GM23338 (cell line): ENCODE measurements around the gene APOC1. TPM values are rescaled to one million over a fixed set of nuclear protein-coding genes. Genes with fewer than 3 reads are reported as not detected.

Source experiments
- ATAC-seq: fragments of 200-7000 bp; cut with Tn5 transposase; 3 replicates; pipeline ENCODE4 v1.9.1; 2020
- DNase-seq: peaks from one replicate; pipeline ENCODE4 v3.0.0-alpha.2; 2015; ENCODE audit warnings: low spot score
- H2AFZ ChIP-seq: fragments of 200-600 bp; sonication (generic); 2 replicates; pipeline ENCODE4 v1.8.0; 2016; ENCODE audit warnings: antibody characterized with exemption, mild to moderate bottlenecking, moderate library complexity
- H3F3A ChIP-seq: fragments of 200-600 bp; sonication (generic); replicated peaks from 2 replicates; pipeline ENCODE4 v1.8.0; 2017; ENCODE audit warnings: antibody characterized with exemption, mixed run types, low read depth
- H3K27ac ChIP-seq: fragments of 200-600 bp; sonication (generic); 2 replicates; pipeline ENCODE4 v1.6.1; 2016; ENCODE audit warnings: low read depth
- H3K27me3 ChIP-seq: fragments of 200-600 bp; sonication (generic); 2 replicates; pipeline ENCODE4 v1.8.0; 2016; ENCODE audit warnings: mild to moderate bottlenecking, mixed run types, moderate library complexity; ENCODE audit not compliant: insufficient read depth
- H3K36me3 ChIP-seq: fragments of 200-600 bp; sonication (generic); 2 replicates; pipeline ENCODE4 v1.8.0; 2016; ENCODE audit warnings: mild to moderate bottlenecking; ENCODE audit not compliant: insufficient read depth
- H3K4me1 ChIP-seq: fragments of 200-600 bp; sonication (generic); 2 replicates; pipeline ENCODE4 v1.8.0; 2016; ENCODE audit warnings: mild to moderate bottlenecking, moderate library complexity; ENCODE audit not compliant: insufficient read depth
- H3K4me2 ChIP-seq: fragments of 200-600 bp; sonication (generic); 2 replicates; pipeline ENCODE4 v1.7.1; 2017; ENCODE audit warnings: mixed run types
- H3K4me3 ChIP-seq: fragments of 200-600 bp; sonication (generic); 2 replicates; pipeline ENCODE4 v1.6.1; 2016; ENCODE audit warnings: mixed run types
- H3K79me2 ChIP-seq: fragments of 200-600 bp; sonication (generic); replicated peaks from 2 replicates; pipeline ENCODE4 v1.8.0; 2017; ENCODE audit warnings: mild to moderate bottlenecking; ENCODE audit not compliant: insufficient read depth
- H3K9me2 ChIP-seq: fragments of 200-600 bp; sonication (generic); 2 replicates; pipeline ENCODE4 v1.8.0; 2017; ENCODE audit not compliant: insufficient read depth
- H4K20me1 ChIP-seq: fragments of 200-600 bp; sonication (generic); replicated peaks from 2 replicates; pipeline ENCODE4 v1.8.0; 2017; ENCODE audit warnings: mild to moderate bottlenecking; ENCODE audit not compliant: insufficient read depth
- H3K27ac Mint-ChIP-seq: 2 replicates; pipeline ENCODE4 v1.8.0; 2020; ENCODE audit warnings: inconsistent platforms, mild to moderate bottlenecking, moderate library complexity, mixed read lengths
- H3K27me3 Mint-ChIP-seq: 3 replicates; pipeline ENCODE4 v1.8.0; 2022; ENCODE audit warnings: low read depth, mild to moderate bottlenecking, moderate library complexity, mixed read lengths, inconsistent platforms; ENCODE audit not compliant: insufficient read depth, poor library complexity
- H3K36me3 Mint-ChIP-seq: 3 replicates; pipeline ENCODE4 v1.8.0; 2021; ENCODE audit warnings: low read depth, mild to moderate bottlenecking, inconsistent platforms, moderate library complexity, mixed read lengths
- H3K4me1 Mint-ChIP-seq: 3 replicates; pipeline ENCODE4 v1.8.0; 2020; ENCODE audit warnings: mild to moderate bottlenecking, inconsistent platforms, mixed read lengths
- H3K4me3 Mint-ChIP-seq: 3 replicates; pipeline ENCODE4 v1.8.0; 2021; ENCODE audit warnings: moderate library complexity, mild to moderate bottlenecking, inconsistent platforms, mixed read lengths
- H3K9me3 Mint-ChIP-seq: 3 replicates; pipeline ENCODE4 v1.8.0; 2020; ENCODE audit warnings: moderate library complexity, mild to moderate bottlenecking, inconsistent platforms, mixed read lengths
- CREB1 ChIP-seq: fragments of 250-450 bp; sonication (Bioruptor Pico); IDR thresholded peaks from 2 replicates; pipeline ENCODE4 v1.5.0; 2020; ENCODE audit warnings: low read depth, mild to moderate bottlenecking, moderate library complexity
- EZH2 ChIP-seq: fragments of 200-600 bp; sonication (generic); IDR thresholded peaks from one replicate; pipeline ENCODE4 v1.8.0; 2017; ENCODE audit warnings: antibody characterized with exemption, mild to moderate bottlenecking, low read depth; ENCODE audit not compliant: unreplicated experiment
- EZH2phosphoT487 ChIP-seq: fragments of 200-600 bp; sonication (generic); IDR thresholded peaks from one replicate; pipeline ENCODE4 v1.8.1; 2018; ENCODE audit warnings: antibody characterized with exemption; ENCODE audit not compliant: unreplicated experiment
- JUNB ChIP-seq: IDR thresholded peaks from one replicate; pipeline ENCODE4 v1.6.1; 2016; ENCODE audit warnings: antibody characterized with exemption; ENCODE audit not compliant: unreplicated experiment
- NANOG ChIP-seq: IDR thresholded peaks from 2 replicates; pipeline ENCODE4 v1.6.1; 2016; ENCODE audit warnings: antibody characterized with exemption, borderline replicate concordance
- STAT1 ChIP-seq: IDR thresholded peaks from one replicate; pipeline ENCODE4 v1.6.1; 2016; ENCODE audit warnings: antibody characterized with exemption; ENCODE audit not compliant: unreplicated experiment
- ZNF114 ChIP-seq: fragments of 250-450 bp; sonication (Bioruptor Pico); IDR thresholded peaks from 2 replicates; pipeline ENCODE4 v1.5.0; 2020; ENCODE audit warnings: mild to moderate bottlenecking, moderate library complexity
- ZNF331 ChIP-seq: fragments of 250-450 bp; sonication (Bioruptor Pico); IDR thresholded peaks from 2 replicates; pipeline ENCODE4 v1.5.0; 2020; ENCODE audit warnings: low read depth, mild to moderate bottlenecking, moderate library complexity
- polyA plus RNA-seq: library from polyadenylated mRNA; unstranded; fragments of >200 nt; fragmentation: Nextera tagmentation; extraction: Ambion mirVana; gene quantifications from 2 replicates; pipeline ENCODE4 v1.2.1, GENCODE V29; 2016
- total RNA-seq: library from RNA; depleted of rRNA; stranded (reverse); fragments of >200 nt; shearing (Covaris generic); gene quantifications from 2 replicates; pipeline ENCODE4 v1.2.3, GENCODE V29; 2014
- TF ChIP-seq, protein P1 (sequence below): IDR thresholded peaks from 2 replicates; pipeline ENCODE4 v1.6.1; 2016; ENCODE audit warnings: antibody characterized with exemption
- TF ChIP-seq, protein P2 (sequence below): IDR thresholded peaks from one replicate; pipeline ENCODE4 v1.6.1; 2018; ENCODE audit warnings: antibody characterized with exemption; ENCODE audit not compliant: unreplicated experiment
- TF ChIP-seq, protein P3 (sequence below), 2 experiments: fragments of 200-600 bp in 1 of 2; sonication (generic) in 1 of 2; conservative IDR thresholded peaks; 2 replicates each; pipeline versions ENCODE4 v1.5.1 to v1.6.1; 2016 to 2017; ENCODE audit warnings: antibody characterized with exemption in 2 of 2, low read depth in 2 of 2, mild to moderate bottlenecking in 2 of 2, moderate library complexity in 1 of 2

APOC1 gene
- total and polyA plus RNA-seq, 2 experiments from 2014 or later = 26.8 to 221 TPM

DNA sequence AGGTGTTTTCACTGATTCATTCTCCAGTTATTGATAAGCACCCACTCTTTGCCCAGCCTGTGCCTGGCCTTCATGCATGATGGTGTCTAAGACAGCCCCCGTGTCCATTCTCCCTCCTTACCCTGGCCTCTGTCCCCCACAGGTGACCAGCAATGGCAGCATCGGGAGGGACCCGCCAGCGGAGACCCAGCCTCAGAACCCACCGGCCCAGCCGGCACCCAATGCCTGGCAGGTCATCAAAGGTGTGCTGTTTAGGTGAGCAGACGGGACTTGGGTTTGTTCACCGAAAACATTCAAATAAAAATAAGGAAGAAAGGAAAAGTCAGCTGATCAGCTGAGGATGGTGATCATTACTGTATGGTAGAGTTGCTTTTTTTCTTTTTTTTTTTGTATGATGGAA is 47.4 kb downstream of the APOC1 start:
- H3K79me2 ChIP-seq = peaks cover 48% of the 10 kb centered on the region
- no peak overlapping the region for H3K27ac ChIP-seq
- H3K27me3 ChIP-seq = no peaks in the 10 kb centered on the region
- no peaks in the 10 kb centered on the region for H3K9me2 ChIP-seq
- Mint-ChIP-seq H3K36me3 (peaks cover 30% of the 10 kb centered on the region), H3K27me3 (peaks cover 2% of the 10 kb centered on the region), H3K27ac (no peak overlapping the region), H3K4me3 (no peak overlapping the region), H3K4me1 (peaks cover 10% of the 10 kb centered on the region), H3K9me3 (no peaks in the 10 kb centered on the region; the same call in 2 of the 3 replicates)
- ATAC-seq (no peak), DNase-seq (no peak)
- 0 out of 2 replicates have a peak, but pooled peaks cover 4% of the 10 kb centered on the region for H3F3A ChIP-seq
- H3K36me3 ChIP-seq = 0 out of 2 replicates have a peak, but pooled peaks cover 11% of the 10 kb centered on the region
- no peaks in the 10 kb centered on the region; the same call in 1 of the 2 replicates for H3K4me1 ChIP-seq
- no peak overlapping the region for H3K4me2 ChIP-seq
- H2AFZ ChIP-seq = no peak overlapping the region
- H3K4me3 ChIP-seq = no peak overlapping the region
- TF ChIP-seq, protein P1, sequence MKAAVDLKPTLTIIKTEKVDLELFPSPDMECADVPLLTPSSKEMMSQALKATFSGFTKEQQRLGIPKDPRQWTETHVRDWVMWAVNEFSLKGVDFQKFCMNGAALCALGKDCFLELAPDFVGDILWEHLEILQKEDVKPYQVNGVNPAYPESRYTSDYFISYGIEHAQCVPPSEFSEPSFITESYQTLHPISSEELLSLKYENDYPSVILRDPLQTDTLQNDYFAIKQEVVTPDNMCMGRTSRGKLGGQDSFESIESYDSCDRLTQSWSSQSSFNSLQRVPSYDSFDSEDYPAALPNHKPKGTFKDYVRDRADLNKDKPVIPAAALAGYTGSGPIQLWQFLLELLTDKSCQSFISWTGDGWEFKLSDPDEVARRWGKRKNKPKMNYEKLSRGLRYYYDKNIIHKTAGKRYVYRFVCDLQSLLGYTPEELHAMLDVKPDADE = no peak
- TF ChIP-seq ZNF331 (no peak), EZH2phosphoT487 (no peak), NANOG (no peak), CREB1 (no peak), ZNF114 (CRISPR knock-in tag) (no peak), EZH2 (no peak), STAT1 (no peak), JUNB (no peak)
- TF ChIP-seq, protein P2, sequence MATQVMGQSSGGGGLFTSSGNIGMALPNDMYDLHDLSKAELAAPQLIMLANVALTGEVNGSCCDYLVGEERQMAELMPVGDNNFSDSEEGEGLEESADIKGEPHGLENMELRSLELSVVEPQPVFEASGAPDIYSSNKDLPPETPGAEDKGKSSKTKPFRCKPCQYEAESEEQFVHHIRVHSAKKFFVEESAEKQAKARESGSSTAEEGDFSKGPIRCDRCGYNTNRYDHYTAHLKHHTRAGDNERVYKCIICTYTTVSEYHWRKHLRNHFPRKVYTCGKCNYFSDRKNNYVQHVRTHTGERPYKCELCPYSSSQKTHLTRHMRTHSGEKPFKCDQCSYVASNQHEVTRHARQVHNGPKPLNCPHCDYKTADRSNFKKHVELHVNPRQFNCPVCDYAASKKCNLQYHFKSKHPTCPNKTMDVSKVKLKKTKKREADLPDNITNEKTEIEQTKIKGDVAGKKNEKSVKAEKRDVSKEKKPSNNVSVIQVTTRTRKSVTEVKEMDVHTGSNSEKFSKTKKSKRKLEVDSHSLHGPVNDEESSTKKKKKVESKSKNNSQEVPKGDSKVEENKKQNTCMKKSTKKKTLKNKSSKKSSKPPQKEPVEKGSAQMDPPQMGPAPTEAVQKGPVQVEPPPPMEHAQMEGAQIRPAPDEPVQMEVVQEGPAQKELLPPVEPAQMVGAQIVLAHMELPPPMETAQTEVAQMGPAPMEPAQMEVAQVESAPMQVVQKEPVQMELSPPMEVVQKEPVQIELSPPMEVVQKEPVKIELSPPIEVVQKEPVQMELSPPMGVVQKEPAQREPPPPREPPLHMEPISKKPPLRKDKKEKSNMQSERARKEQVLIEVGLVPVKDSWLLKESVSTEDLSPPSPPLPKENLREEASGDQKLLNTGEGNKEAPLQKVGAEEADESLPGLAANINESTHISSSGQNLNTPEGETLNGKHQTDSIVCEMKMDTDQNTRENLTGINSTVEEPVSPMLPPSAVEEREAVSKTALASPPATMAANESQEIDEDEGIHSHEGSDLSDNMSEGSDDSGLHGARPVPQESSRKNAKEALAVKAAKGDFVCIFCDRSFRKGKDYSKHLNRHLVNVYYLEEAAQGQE = no peak
- TF ChIP-seq, protein P3, sequence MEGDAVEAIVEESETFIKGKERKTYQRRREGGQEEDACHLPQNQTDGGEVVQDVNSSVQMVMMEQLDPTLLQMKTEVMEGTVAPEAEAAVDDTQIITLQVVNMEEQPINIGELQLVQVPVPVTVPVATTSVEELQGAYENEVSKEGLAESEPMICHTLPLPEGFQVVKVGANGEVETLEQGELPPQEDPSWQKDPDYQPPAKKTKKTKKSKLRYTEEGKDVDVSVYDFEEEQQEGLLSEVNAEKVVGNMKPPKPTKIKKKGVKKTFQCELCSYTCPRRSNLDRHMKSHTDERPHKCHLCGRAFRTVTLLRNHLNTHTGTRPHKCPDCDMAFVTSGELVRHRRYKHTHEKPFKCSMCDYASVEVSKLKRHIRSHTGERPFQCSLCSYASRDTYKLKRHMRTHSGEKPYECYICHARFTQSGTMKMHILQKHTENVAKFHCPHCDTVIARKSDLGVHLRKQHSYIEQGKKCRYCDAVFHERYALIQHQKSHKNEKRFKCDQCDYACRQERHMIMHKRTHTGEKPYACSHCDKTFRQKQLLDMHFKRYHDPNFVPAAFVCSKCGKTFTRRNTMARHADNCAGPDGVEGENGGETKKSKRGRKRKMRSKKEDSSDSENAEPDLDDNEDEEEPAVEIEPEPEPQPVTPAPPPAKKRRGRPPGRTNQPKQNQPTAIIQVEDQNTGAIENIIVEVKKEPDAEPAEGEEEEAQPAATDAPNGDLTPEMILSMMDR (conservative IDR thresholded peaks at IDR 0.05; ENCODE audit: low read depth in 2 of 2) = no peak
- H4K20me1 ChIP-seq = peaks cover 10% of the 10 kb centered on the region
